ENCODE measurements around the gene TSPAN5. TPM values are rescaled to one million over a fixed set of nuclear protein-coding genes. Genes with fewer than 3 reads are reported as not detected.

TSPAN5 gene
- total and polyA plus RNA-seq, 9 of the 15 experiments (the other 6 are each of a cell fraction or from before 2014, with no cell fraction given) = 0.58 to 6.6 (median 0.73) TPM

- TF ChIP-seq ATF3 (IDR thresholded peaks at IDR 0.05) = no peak
- TF ChIP-seq ATF3 (CRISPR knock-in tag; conservative IDR thresholded peaks at IDR 0.05) = no peak
- 0 out of 2 replicates have a peak, but pooled peaks have one; percentile 14 for TF ChIP-seq DPF2 (IDR thresholded peaks at IDR 0.05)
- 0 out of 2 replicates have a peak, but pooled peaks have one; percentile 46 for TF ChIP-seq MCM3 (IDR thresholded peaks at IDR 0.05)
- no peak for TF ChIP-seq BRF1 (IDR thresholded peaks at IDR 0.05; ENCODE audit: borderline replicate concordance, extremely low read depth, insufficient read length)
- TF ChIP-seq CEBPG (CRISPR knock-in tag; IDR thresholded peaks at IDR 0.05) = no peak
- peak; percentile 24 to 52; a peak in 2 of 4 replicates for TF ChIP-seq CEBPG (tag; conservative IDR thresholded peaks at IDR 0.05 in 1 of 2, IDR thresholded peaks at IDR 0.05 in 1 of 2)
- TF ChIP-seq PPARD (CRISPR knock-in tag; IDR thresholded peaks at IDR 0.05) = no peak
- TF ChIP-seq KDM2B (CRISPR knock-in tag; IDR thresholded peaks at IDR 0.05) = no peak
- no peak for TF ChIP-seq GABPA (tag; conservative IDR thresholded peaks at IDR 0.05; ENCODE audit: low read depth)
- TF ChIP-seq BACH1 (tag; IDR thresholded peaks at IDR 0.05) = no peak
- no peak for TF ChIP-seq CBX3 (IDR thresholded peaks at IDR 0.05; ENCODE audit: borderline replicate concordance in 1 of 2, low read length in 2 of 2)
- no peak for TF ChIP-seq IRF2 (CRISPR knock-in tag; IDR thresholded peaks at IDR 0.05)
- TF ChIP-seq ZFPM2 (CRISPR knock-in tag; IDR thresholded peaks at IDR 0.05) = no peak
- TF ChIP-seq KDM1A (IDR thresholded peaks at IDR 0.05) = peak; percentile 39 to 46; a peak in 3 of 4 replicates
- TF ChIP-seq HDAC1 (IDR thresholded peaks at IDR 0.05) = 0 out of 4 replicates have a peak, but pooled peaks of 1 of the 2 experiments have one; percentile 17
- no peak for TF ChIP-seq THAP7 (CRISPR knock-in tag; IDR thresholded peaks at IDR 0.05)
- peak; percentile 88 for TF ChIP-seq BCOR (IDR thresholded peaks at IDR 0.05)
- TF ChIP-seq ARID1B (IDR thresholded peaks at IDR 0.05) = peak; percentile 48; the same call in 1 of the 2 replicates
- no peak for TF ChIP-seq YBX1 (IDR thresholded peaks at IDR 0.05)
- TF ChIP-seq SMARCA4 (IDR thresholded peaks at IDR 0.05) = no peak
- TF ChIP-seq FOSL1 (tag; conservative IDR thresholded peaks at IDR 0.05) = 0 out of 2 replicates have a peak, but pooled peaks have one; percentile 14
- peak; percentile 80 for TF ChIP-seq ADNP (tag; IDR thresholded peaks at IDR 0.05)
- TF ChIP-seq ZNF551 (CRISPR knock-in tag; IDR thresholded peaks at IDR 0.05) = no peak
- TF ChIP-seq SRSF7 (optimal IDR thresholded peaks at IDR 0.05; ENCODE audit: low read depth, low read length) = no peak
- no peak for TF ChIP-seq L3MBTL2 (IDR thresholded peaks at IDR 0.05)
- peak; percentile 46 for TF ChIP-seq CBFA2T3 (IDR thresholded peaks at IDR 0.05)
- 0 out of 2 replicates have a peak, but pooled peaks have one; percentile 21 for TF ChIP-seq SMAD4 (CRISPR knock-in tag; conservative IDR thresholded peaks at IDR 0.05)
- peak in 1 of 2 experiments; percentile 44; a peak in 1 of 4 replicates for TF ChIP-seq FOXA3 (CRISPR knock-in tag; conservative IDR thresholded peaks at IDR 0.05 in 1 of 2, IDR thresholded peaks at IDR 0.05 in 1 of 2)
Observed at GRCh38 chr4:98674404-98675173, 16.2 kb upstream of the TSPAN5 start (continued).

All from K562 (cell line).